HG03039 (cell line): ENCODE measurements around the gene TSPAN10.

ENCODE experiments used
- ATAC-seq: cut with Tn5 transposase; IDR thresholded peaks from one replicate; pipeline ENCODE4 v1.9.1; 2021; ENCODE audit warnings: mild to moderate bottlenecking, moderate library complexity; ENCODE audit not compliant: unreplicated experiment

Gene TSPAN10

GRCh38 chr17:81685108-81685507 is 48.1 kb downstream of the TSPAN10 start:
- ATAC-seq = no peak

- ATAC-seq = no peak
Measured at GRCh38 chr17:81686614-81687013, 49.6 kb downstream of the TSPAN10 start.

GRCh38 chr17:81687770-81688541 is 51.0 kb downstream of the TSPAN10 start:
- ATAC-seq = no peak

GRCh38 chr17:81688616-81689015 is 51.6 kb downstream of the TSPAN10 start:
- no peak for ATAC-seq

- ATAC-seq = no peak
Measured at GRCh38 chr17:81690066-81690465, 53.1 kb downstream of the TSPAN10 start.

GRCh38 chr17:81690549-81690948 is 53.6 kb downstream of the TSPAN10 start:
- ATAC-seq = no peak

GRCh38 chr17:81691196-81691595 is 54.2 kb downstream of the TSPAN10 start:
- no peak for ATAC-seq

GRCh38 chr17:81691608-81692007 is 54.6 kb downstream of the TSPAN10 start:
- no peak for ATAC-seq

GRCh38 chr17:81693509-81694210 is 56.7 kb downstream of the TSPAN10 start:
- ATAC-seq = no peak

- ATAC-seq = no peak
Measured at GRCh38 chr17:81694810-81695209, 57.8 kb downstream of the TSPAN10 start.

GRCh38 chr17:81695211-81695610 is 58.2 kb downstream of the TSPAN10 start:
- no peak for ATAC-seq

GRCh38 chr17:81695801-81696200 is 58.8 kb downstream of the TSPAN10 start:
- no peak for ATAC-seq

GRCh38 chr17:81696218-81696941 is 59.4 kb downstream of the TSPAN10 start:
- ATAC-seq = no peak

GRCh38 chr17:81697261-81698044 is 60.5 kb downstream of the TSPAN10 start:
- ATAC-seq = no peak
